ENCODE results near the gene EXOSC5.

GRCh38 chr19:41431426-41432386 is 34.5 kb upstream of the EXOSC5 start:
- TF ChIP-seq POLR2A (IDR thresholded peaks at IDR 0.05; ENCODE audit: low read depth, low read length) (peak; percentile 57; the same call in 1 of the 2 replicates), TAF1 (IDR thresholded peaks at IDR 0.05; ENCODE audit: low read depth, low read length) (no peak)

All from GM12891 (cell line).